ENCODE measurements around the gene PANX1.

Gene PANX1

DNA sequence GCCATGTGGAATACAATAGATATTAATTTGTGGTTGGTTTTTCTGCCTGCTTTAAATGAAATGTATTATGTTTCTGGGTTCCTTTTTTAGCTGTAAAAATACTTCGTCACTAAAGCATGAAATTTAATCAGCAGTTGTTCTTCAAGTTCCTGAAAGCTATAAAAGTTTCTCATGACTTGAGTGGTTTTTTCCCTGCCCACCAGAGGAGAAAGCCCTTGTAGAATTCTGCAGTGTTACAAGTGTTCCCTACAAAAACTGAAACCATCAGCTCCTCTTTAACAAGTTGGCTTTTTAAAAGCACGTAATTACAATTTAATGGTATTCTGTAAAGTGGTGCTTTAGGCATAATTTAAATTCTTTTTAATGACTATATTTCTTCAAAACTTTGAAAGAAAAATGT, 56.2 kb downstream of the PANX1 start:
- CTCF ChIA-PET: interaction anchor here (0.6 to 2.2 kb wide), 4 partner anchors 9 to 289 kb away, joined by 3 to 8 read pairs (median 7); no protein-coding TSS in a partner anchor
- TF ChIP-seq, protein P1, sequence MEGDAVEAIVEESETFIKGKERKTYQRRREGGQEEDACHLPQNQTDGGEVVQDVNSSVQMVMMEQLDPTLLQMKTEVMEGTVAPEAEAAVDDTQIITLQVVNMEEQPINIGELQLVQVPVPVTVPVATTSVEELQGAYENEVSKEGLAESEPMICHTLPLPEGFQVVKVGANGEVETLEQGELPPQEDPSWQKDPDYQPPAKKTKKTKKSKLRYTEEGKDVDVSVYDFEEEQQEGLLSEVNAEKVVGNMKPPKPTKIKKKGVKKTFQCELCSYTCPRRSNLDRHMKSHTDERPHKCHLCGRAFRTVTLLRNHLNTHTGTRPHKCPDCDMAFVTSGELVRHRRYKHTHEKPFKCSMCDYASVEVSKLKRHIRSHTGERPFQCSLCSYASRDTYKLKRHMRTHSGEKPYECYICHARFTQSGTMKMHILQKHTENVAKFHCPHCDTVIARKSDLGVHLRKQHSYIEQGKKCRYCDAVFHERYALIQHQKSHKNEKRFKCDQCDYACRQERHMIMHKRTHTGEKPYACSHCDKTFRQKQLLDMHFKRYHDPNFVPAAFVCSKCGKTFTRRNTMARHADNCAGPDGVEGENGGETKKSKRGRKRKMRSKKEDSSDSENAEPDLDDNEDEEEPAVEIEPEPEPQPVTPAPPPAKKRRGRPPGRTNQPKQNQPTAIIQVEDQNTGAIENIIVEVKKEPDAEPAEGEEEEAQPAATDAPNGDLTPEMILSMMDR (conservative IDR thresholded peaks at IDR 0.05; ENCODE audit: low read depth): no peak

DNA sequence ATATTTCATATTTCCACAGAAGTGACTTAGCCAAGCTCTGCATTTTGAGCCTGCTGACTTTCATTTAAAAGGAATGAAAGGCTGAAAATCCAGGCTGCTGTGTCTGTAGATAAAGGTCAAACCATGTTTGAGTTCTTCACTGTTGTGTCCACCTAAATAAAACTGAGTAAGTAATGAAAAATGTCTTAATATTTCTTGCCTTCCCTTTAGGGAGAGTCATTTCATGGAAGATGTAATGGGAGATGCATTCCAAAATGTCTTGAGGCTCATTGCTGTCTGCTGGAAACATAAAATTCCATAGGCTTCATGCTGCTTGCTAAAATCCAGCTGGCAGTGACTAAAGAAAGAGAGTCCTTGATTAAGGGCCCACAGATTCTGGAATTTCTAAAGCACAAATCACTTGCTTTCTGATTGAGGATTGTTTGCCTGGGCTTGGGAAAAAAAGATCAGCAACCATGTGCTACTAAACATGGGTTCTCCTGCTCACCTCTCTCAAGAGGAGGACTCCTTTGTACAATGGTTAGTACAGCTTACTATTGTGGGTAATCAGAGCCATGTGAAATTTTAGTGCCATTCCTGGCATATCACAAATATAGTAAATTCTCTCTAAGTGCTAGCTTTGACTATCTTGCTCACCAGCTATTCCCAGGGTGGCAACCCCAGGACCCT, 56.9 kb downstream of the PANX1 start:
- POLR2A ChIA-PET (ENCODE audit: low non-redundant PET): no interaction called here
- DNase-seq (ENCODE audit: low spot score): no peak
- no peak overlapping the region for H3K27ac ChIP-seq
- CTCF ChIA-PET: interaction anchor here (0.6 to 1.6 kb wide), 3 partner anchors 13 to 290 kb away, joined by 3 to 6 read pairs (median 4); no protein-coding TSS in a partner anchor
- TF ChIP-seq, protein P1 (conservative IDR thresholded peaks at IDR 0.05; ENCODE audit: low read depth): no peak

More for the DNA sequence above, 56.2 kb downstream of the PANX1 start:
- POLR2A ChIA-PET (ENCODE audit: low non-redundant PET): no interaction called here
- no peak for DNase-seq (ENCODE audit: low spot score)
- no peak overlapping the region for H3K27ac ChIP-seq

DNA sequence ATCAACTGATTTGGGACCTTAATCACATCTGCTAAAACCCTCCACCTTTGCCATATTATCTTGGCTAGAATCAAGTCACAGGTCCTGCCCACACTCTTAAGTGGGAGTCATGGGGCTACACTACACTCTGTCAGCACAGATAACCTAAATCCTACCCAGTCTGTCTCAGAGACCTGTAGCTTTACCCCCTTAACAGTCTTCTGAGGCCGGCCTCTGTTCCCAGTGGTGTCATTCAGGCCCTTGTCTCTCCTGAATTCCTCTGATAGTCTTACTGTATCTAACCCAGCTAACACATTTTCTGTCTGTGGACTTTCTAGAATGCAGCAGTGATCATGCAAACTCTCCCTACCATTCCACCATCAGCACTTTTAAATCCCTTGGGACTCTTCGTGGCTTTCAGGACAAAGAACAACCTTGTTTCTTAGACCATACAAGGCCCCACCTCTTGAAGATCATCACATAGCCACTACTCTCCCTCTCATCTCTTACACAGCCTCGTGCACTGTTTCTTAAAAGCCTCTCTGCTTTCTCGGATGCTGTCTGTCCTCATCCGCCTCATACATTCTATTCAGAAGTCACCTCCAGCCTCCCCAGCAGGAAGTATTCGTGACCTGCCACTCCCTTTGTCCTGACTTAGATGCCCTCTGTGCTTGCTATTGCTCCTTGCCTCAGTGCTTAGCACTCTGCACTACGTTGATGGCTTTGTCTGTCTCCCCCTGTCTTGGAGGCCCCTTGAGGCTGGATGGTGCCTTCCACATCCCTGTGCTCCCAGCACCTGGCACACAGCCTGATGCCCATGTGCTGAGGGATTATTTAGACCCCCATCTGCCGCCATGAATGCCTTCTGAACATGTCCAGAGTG, 57.9 kb downstream of the PANX1 start:
- POLR2A ChIA-PET (ENCODE audit: low non-redundant PET): no interaction called here
- CTCF ChIA-PET: interaction anchor here (1.0 kb wide), 1 partner anchor 291 kb away, joined by 4 read pairs; no protein-coding TSS in a partner anchor
- no peak for DNase-seq (ENCODE audit: low spot score)
- TF ChIP-seq, protein P1 (conservative IDR thresholded peaks at IDR 0.05; ENCODE audit: low read depth): no peak
- no peak overlapping the region for H3K27ac ChIP-seq

DNA sequence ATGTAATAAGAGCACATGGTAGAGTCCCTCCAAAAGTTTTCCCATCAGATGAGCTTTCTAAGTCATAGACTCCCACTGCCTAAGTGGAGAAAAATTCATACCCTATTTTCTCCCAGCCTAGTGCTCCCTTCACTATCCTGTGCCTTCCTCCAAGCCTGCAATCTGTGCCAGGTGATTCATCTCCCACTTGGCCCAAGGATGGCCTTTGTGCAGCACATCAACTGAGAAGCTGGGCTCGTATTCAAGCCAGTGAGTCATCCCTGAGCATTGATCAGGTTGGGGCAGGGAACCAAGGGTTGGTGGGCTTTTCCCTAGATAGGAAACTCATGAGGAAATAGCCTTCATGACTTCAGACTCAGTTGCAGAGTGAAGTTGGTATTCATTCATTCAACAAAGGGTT, 64.6 kb downstream of the PANX1 start:
- DNase-seq (ENCODE audit: low spot score): peak; percentile 37
- TF ChIP-seq, protein P1 (conservative IDR thresholded peaks at IDR 0.05; ENCODE audit: low read depth): no peak
- CTCF ChIA-PET: interaction anchor here (0.5 to 2.5 kb wide), 2 partner anchors 9 to 220 kb away, joined by 4 to 8 read pairs; no protein-coding TSS in a partner anchor
- H3K27ac ChIP-seq: no peak overlapping the region
- POLR2A ChIA-PET (ENCODE audit: low non-redundant PET): no interaction called here

DNA sequence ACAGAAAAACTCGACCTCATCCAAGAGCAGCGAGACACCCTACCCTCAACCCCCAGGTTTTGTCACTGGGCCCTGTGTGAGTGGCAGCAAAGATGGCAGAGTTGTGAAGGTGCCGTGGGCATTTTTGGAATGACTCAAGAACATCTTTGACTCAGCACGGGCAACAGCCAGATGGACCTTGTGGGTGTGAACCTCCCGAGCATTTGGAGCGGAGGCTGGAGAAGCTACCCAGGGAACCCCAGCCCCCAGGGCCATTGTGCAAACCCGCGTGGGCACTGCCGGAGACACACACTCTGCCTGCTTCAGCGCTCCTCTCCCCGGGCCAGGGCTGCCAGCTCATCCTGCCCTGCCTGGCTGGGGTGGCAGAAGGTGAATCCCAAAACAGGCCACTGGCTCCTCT, 66.1 kb downstream of the PANX1 start:
- POLR2A ChIA-PET (ENCODE audit: low non-redundant PET): no interaction called here
- CTCF ChIA-PET: interaction anchor here (0.7 to 2.5 kb wide), 4 partner anchors 11 to 223 kb away, joined by 3 to 8 read pairs (median 3); no protein-coding TSS in a partner anchor
- DNase-seq (ENCODE audit: low spot score): peak; percentile 55

DNA sequence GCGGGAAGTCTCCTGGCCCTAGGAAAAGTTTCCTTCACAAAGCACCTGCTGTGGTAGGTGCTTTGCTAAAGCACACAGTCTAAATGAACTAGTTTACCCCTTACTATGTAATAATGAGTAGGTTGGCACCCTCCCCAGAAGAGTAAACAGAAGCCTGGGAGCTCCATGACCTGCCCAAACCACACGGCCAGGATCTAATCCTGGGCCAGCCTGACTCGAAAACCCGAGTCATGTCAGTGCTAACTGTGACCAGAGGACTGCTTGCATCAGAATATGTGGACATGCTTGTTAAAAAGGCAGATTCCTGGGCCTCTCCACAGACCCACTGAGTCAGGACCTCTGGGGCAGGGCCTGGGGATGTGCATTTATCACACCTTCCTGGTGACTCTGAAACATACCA, 67.7 kb downstream of the PANX1 start:
- DNase-seq (ENCODE audit: low spot score): no peak
- TF ChIP-seq, protein P1 (conservative IDR thresholded peaks at IDR 0.05; ENCODE audit: low read depth): no peak
- CTCF ChIA-PET: interaction anchor here (0.9 kb wide), 1 partner anchor 12 kb away, joined by 4 read pairs; no protein-coding TSS in a partner anchor
- POLR2A ChIA-PET (ENCODE audit: low non-redundant PET): no interaction called here
- H3K27ac ChIP-seq: no peak overlapping the region

More for the DNA sequence above, 66.1 kb downstream of the PANX1 start:
- peak overlapping the region; percentile 45 for H3K27ac ChIP-seq
- TF ChIP-seq, protein P1 (conservative IDR thresholded peaks at IDR 0.05; ENCODE audit: low read depth): no peak

Data from RWPE1 (cell line).